HG02759 (cell line): ENCODE data around the gene GALNT18.

Source experiments
- ATAC-seq: cut with Tn5 transposase; IDR thresholded peaks from one replicate; pipeline ENCODE4 v1.9.1; 2021; ENCODE audit warnings: mild to moderate bottlenecking, moderate library complexity; ENCODE audit not compliant: unreplicated experiment

The GALNT18 gene

GRCh38 chr11:11502263-11502861 is 119.4 kb downstream of the GALNT18 start:
- ATAC-seq = no peak

GRCh38 chr11:11501546-11502262 is 120.1 kb downstream of the GALNT18 start:
- ATAC-seq = no peak

- no peak for ATAC-seq
These were observed 120.9 kb downstream of the GALNT18 start for GRCh38 chr11:11500744-11501487.

GRCh38 chr11:11499300-11499699 is 122.5 kb downstream of the GALNT18 start:
- ATAC-seq = no peak

- no peak for ATAC-seq
These were observed 123.6 kb downstream of the GALNT18 start for GRCh38 chr11:11498195-11498594.

GRCh38 chr11:11496879-11497278 is 124.9 kb downstream of the GALNT18 start:
- no peak for ATAC-seq

- no peak for ATAC-seq
These were observed 127.5 kb downstream of the GALNT18 start for GRCh38 chr11:11494348-11494747.

- ATAC-seq = no peak
These were observed 128.1 kb downstream of the GALNT18 start for GRCh38 chr11:11493698-11494097.

- ATAC-seq = no peak
These were observed 130.2 kb downstream of the GALNT18 start for GRCh38 chr11:11491589-11491988.

- ATAC-seq = no peak
These were observed 130.8 kb downstream of the GALNT18 start for GRCh38 chr11:11491014-11491413.

GRCh38 chr11:11486423-11486822 is 135.4 kb downstream of the GALNT18 start:
- ATAC-seq = no peak

- no peak for ATAC-seq
These were observed 135.8 kb downstream of the GALNT18 start for GRCh38 chr11:11486002-11486401.

GRCh38 chr11:11483627-11484026 is 138.2 kb downstream of the GALNT18 start:
- ATAC-seq = no peak

GRCh38 chr11:11482730-11483129 is 139.1 kb downstream of the GALNT18 start:
- ATAC-seq = no peak

GRCh38 chr11:11481371-11481770 is 140.4 kb downstream of the GALNT18 start:
- ATAC-seq = no peak

GRCh38 chr11:11480971-11481370 is 140.8 kb downstream of the GALNT18 start:
- no peak for ATAC-seq

GRCh38 chr11:11478687-11479086 is 143.1 kb downstream of the GALNT18 start:
- ATAC-seq = no peak

GRCh38 chr11:11477695-11478420 is 143.9 kb downstream of the GALNT18 start:
- no peak for ATAC-seq

- no peak for ATAC-seq
These were observed 144.7 kb downstream of the GALNT18 start for GRCh38 chr11:11476971-11477645.

GRCh38 chr11:11476499-11476898 is 145.3 kb downstream of the GALNT18 start:
- no peak for ATAC-seq

- no peak for ATAC-seq
These were observed 149.7 kb downstream of the GALNT18 start for GRCh38 chr11:11472106-11472505.
